H9 (cell line): ENCODE data around the gene DNAI4. TPM values are rescaled to one million over a fixed set of nuclear protein-coding genes. Genes with fewer than 3 reads are reported as not detected.

Source experiments
- DNase-seq: peaks from one replicate; pipeline ENCODE4 v3.0.0-alpha.2; 2017
- H2AFZ ChIP-seq: one replicate; pipeline ENCODE4 v1.6.1; 2013; ENCODE audit warnings: mild to moderate bottlenecking, low read length, control low read depth, moderate library complexity
- H2AK5ac ChIP-seq: 2 replicates; pipeline ENCODE4 v1.6.1; 2013; ENCODE audit warnings: low read length, control low read depth, mixed read lengths; ENCODE audit not compliant: insufficient read length
- H2BK120ac ChIP-seq: one replicate; pipeline ENCODE4 v1.6.1; 2013; ENCODE audit warnings: low read depth, mild to moderate bottlenecking, low read length, control low read depth, inconsistent platforms; ENCODE audit not compliant: poor library complexity, severe bottlenecking
- H2BK12ac ChIP-seq: 2 replicates; pipeline ENCODE4 v1.6.1; 2013; ENCODE audit warnings: low read length, control low read depth, mixed read lengths, low read depth; ENCODE audit not compliant: insufficient read length
- H2BK15ac ChIP-seq: 2 replicates; pipeline ENCODE4 v1.6.1; 2013; ENCODE audit warnings: low read depth, low read length, control low read depth
- H2BK20ac ChIP-seq: one replicate; pipeline ENCODE4 v1.6.1; 2013; ENCODE audit warnings: low read depth, mild to moderate bottlenecking, low read length, control low read depth, inconsistent platforms; ENCODE audit not compliant: poor library complexity, severe bottlenecking
- H2BK5ac ChIP-seq: 2 replicates; pipeline ENCODE4 v1.6.1; 2013; ENCODE audit warnings: low read length, control low read depth, mixed read lengths; ENCODE audit not compliant: insufficient read length
- H3K14ac ChIP-seq: 2 replicates; pipeline ENCODE4 v1.6.1; 2013; ENCODE audit warnings: low read length, control low read depth; ENCODE audit not compliant: insufficient read depth
- H3K18ac ChIP-seq: 2 replicates; pipeline ENCODE4 v1.6.1; 2013; ENCODE audit warnings: low read depth, mild to moderate bottlenecking, mixed read lengths, low read length, control low read depth; ENCODE audit not compliant: insufficient read length
- H3K23ac ChIP-seq: 2 replicates; pipeline ENCODE4 v1.6.1; 2013; ENCODE audit warnings: low read length, control low read depth, mixed read lengths, low read depth; ENCODE audit not compliant: insufficient read length
- H3K23me2 ChIP-seq: 2 replicates; pipeline ENCODE4 v1.6.1; 2013; ENCODE audit warnings: low read depth, mild to moderate bottlenecking, mixed read lengths, low read length, control low read depth; ENCODE audit not compliant: insufficient read length, poor library complexity, severe bottlenecking
- H3K27ac ChIP-seq: 2 replicates; pipeline ENCODE4 v1.5.1; 2013; ENCODE audit warnings: low read length, control low read depth, mixed read lengths, low read depth; ENCODE audit not compliant: insufficient read length
- H3K27me3 ChIP-seq: 2 replicates; pipeline ENCODE4 v1.6.1; 2013; ENCODE audit warnings: low read length, control low read depth, inconsistent platforms; ENCODE audit not compliant: insufficient read depth
- H3K4ac ChIP-seq: 2 replicates; pipeline ENCODE4 v1.6.1; 2013; ENCODE audit warnings: low read depth, mild to moderate bottlenecking, control low read depth, inconsistent platforms, low read length, moderate library complexity
- H3K4me1 ChIP-seq: 2 replicates; pipeline ENCODE4 v1.6.1; 2013; ENCODE audit warnings: low read length, control low read depth, inconsistent platforms; ENCODE audit not compliant: insufficient read depth
- H3K4me2 ChIP-seq: 2 replicates; pipeline ENCODE4 v1.6.1; 2013; ENCODE audit warnings: low read length, control low read depth, mixed read lengths; ENCODE audit not compliant: insufficient read length, insufficient read depth
- H3K56ac ChIP-seq: 2 replicates; pipeline ENCODE4 v1.6.1; 2013; ENCODE audit warnings: low read depth, mild to moderate bottlenecking, mixed read lengths, low read length, control low read depth; ENCODE audit not compliant: insufficient read length
- H3K79me1 ChIP-seq: 2 replicates; pipeline ENCODE4 v1.6.1; 2013; ENCODE audit warnings: low read depth, mild to moderate bottlenecking, moderate library complexity, low read length, control low read depth, inconsistent platforms; ENCODE audit not compliant: insufficient read depth, poor library complexity, severe bottlenecking
- H3K79me2 ChIP-seq: 2 replicates; pipeline ENCODE4 v1.6.1; 2013; ENCODE audit warnings: low read length, control low read depth, inconsistent platforms; ENCODE audit not compliant: insufficient read depth
- H3K9ac ChIP-seq: 2 replicates; pipeline ENCODE4 v1.6.1; 2013; ENCODE audit warnings: low read length, control low read depth, mixed read lengths; ENCODE audit not compliant: insufficient read length; ENCODE audit errors: extremely low read depth
- H3K9me3 ChIP-seq: one replicate; pipeline ENCODE4 v1.6.1; 2013; ENCODE audit warnings: low read depth, low read length, inconsistent platforms; ENCODE audit not compliant: control insufficient read depth
- H3T11ph ChIP-seq: one replicate; pipeline ENCODE4 v1.6.1; 2013; ENCODE audit warnings: mild to moderate bottlenecking, low read length, control low read depth, inconsistent platforms
- H4K20me1 ChIP-seq: one replicate; pipeline ENCODE4 v1.6.1; 2013; ENCODE audit not compliant: control insufficient read depth, insufficient read length, insufficient read depth
- H4K5ac ChIP-seq: 2 replicates; pipeline ENCODE4 v1.6.1; 2013; ENCODE audit warnings: low read depth, mild to moderate bottlenecking, mixed read lengths, low read length, control low read depth; ENCODE audit not compliant: insufficient read length
- H4K8ac ChIP-seq: replicated peaks from 2 replicates; pipeline ENCODE4 v1.6.1; 2013; ENCODE audit warnings: low read length, control low read depth, mixed read lengths, low read depth; ENCODE audit not compliant: insufficient read length
- H4K91ac ChIP-seq: 2 replicates; pipeline ENCODE4 v1.6.1; 2013; ENCODE audit warnings: low read depth, mild to moderate bottlenecking, moderate library complexity, mixed read lengths, low read length, control low read depth; ENCODE audit not compliant: insufficient read length
- H3K27ac Mint-ChIP-seq, 3 experiments: 2 replicates in 2 of 3; 3 replicates in 1 of 3; pipeline ENCODE4 v1.8.0; 2020 to 2021; ENCODE audit warnings: mixed read lengths in 3 of 3, mild to moderate bottlenecking in 1 of 3, moderate library complexity in 1 of 3
- H3K27me3 Mint-ChIP-seq: 2 replicates; pipeline ENCODE4 v1.8.0; 2021; ENCODE audit warnings: low read depth, mild to moderate bottlenecking, moderate library complexity, mixed read lengths
- H3K36me3 Mint-ChIP-seq, 3 experiments: 2 replicates in 2 of 3; 3 replicates in 1 of 3; pipeline ENCODE4 v1.8.0; 2020 to 2021; ENCODE audit warnings: low read depth in 3 of 3, mixed read lengths in 3 of 3; ENCODE audit not compliant: insufficient read depth in 1 of 3
- H3K4me1 Mint-ChIP-seq, 2 experiments: 2 replicates each; pipeline ENCODE4 v1.8.0; 2020; ENCODE audit warnings: mixed read lengths in 2 of 2
- H3K4me3 Mint-ChIP-seq, 2 experiments: 2 replicates in 1 of 2; 3 replicates in 1 of 2; pipeline ENCODE4 v1.8.0; 2020 to 2021; ENCODE audit warnings: mild to moderate bottlenecking in 2 of 2, mixed read lengths in 2 of 2, moderate library complexity in 1 of 2
- H3K9me3 Mint-ChIP-seq, 2 experiments: 2 replicates in 1 of 2; 3 replicates in 1 of 2; pipeline ENCODE4 v1.8.0; 2020; ENCODE audit warnings: mild to moderate bottlenecking in 2 of 2, mixed read lengths in 2 of 2, moderate library complexity in 1 of 2
- WGBS: extraction: QIAGEN DNeasy Blood & Tissue Kit; methylation state at CpG from one replicate; pipeline ENCODE4 v1.1.7; 2013; ENCODE audit warnings: missing lambda C conversion rate, low lambda C conversion rate, mixed read lengths; ENCODE audit not compliant: insufficient read length; ENCODE audit errors: extremely low coverage; 5-methylcytosine and 5-hydroxymethylcytosine counted together
- total RNA-seq: library from RNA; stranded (reverse); gene quantifications from 2 replicates; pipeline ENCODE4 v1.2.1, GENCODE V29; 2021
- TF ChIP-seq, protein P1 (sequence below): fragments of 200-600 bp; sonication (generic); conservative IDR thresholded peaks from 3 replicates; pipeline ENCODE4 v1.8.0; 2021; ENCODE audit warnings: antibody characterized with exemption, mild to moderate bottlenecking

The DNAI4 gene
- total RNA-seq, 1 experiment from 2014 or later = 1.4 TPM

DNA sequence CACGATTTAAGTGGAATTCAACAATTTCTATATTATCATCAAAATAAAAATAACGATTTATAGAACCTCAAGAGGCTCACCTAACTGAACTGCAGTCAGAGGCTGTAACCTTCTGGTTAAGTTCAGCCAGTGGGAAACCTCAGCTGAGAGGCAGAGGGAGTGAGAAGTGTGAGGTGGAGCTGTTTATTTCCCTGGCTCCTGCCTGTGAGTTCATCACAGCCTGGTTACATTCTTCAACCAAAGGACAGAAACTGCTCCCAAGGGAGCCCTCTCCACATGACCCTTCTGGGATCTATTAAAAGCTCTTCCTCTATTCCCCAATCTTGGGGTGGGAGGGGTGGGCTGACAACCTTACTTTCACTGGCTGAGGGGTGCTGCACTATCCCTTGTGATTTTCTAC is 150.2 kb downstream of the DNAI4 start:
- no peak overlapping the region for H3K18ac ChIP-seq
- no peak overlapping the region for H2AFZ ChIP-seq
- Mint-ChIP-seq H3K27me3 (no peaks in the 10 kb centered on the region), H3K4me1 (peaks cover 5 to 11% of the 10 kb centered on the region in 2 experiments), H3K4me3 (no peak overlapping the region), H3K36me3 (peaks cover under 1 to 3% (median 2%) of the 10 kb centered on the region in 3 experiments; a peak in 4 of 7 replicates), H3K9me3 (peaks cover 3% of the 10 kb centered on the region in 2 experiments), H3K27ac (no peak overlapping the region)
- no peak overlapping the region for H3K14ac ChIP-seq
- no peak overlapping the region for H3K56ac ChIP-seq
- H3T11ph ChIP-seq = no peak overlapping the region
- no peak overlapping the region for H4K91ac ChIP-seq
- H2AK5ac ChIP-seq = no peak overlapping the region
- H3K27me3 ChIP-seq = no peaks in the 10 kb centered on the region
- no peaks in the 10 kb centered on the region for H3K9me3 ChIP-seq
- no peaks in the 10 kb centered on the region for H3K79me2 ChIP-seq
- no peak overlapping the region for H2BK5ac ChIP-seq
- no peak overlapping the region for H4K8ac ChIP-seq
- WGBS = no CpG with 5 or more reads among the region's 2 CpGs
- H3K9ac ChIP-seq = no peak overlapping the region
- H3K4me1 ChIP-seq = no peaks in the 10 kb centered on the region
- H3K23me2 ChIP-seq = no peaks in the 10 kb centered on the region
- no peak overlapping the region for H3K23ac ChIP-seq
- H2BK15ac ChIP-seq = no peak overlapping the region
- no peaks in the 10 kb centered on the region for H3K79me1 ChIP-seq
- TF ChIP-seq, protein P1, sequence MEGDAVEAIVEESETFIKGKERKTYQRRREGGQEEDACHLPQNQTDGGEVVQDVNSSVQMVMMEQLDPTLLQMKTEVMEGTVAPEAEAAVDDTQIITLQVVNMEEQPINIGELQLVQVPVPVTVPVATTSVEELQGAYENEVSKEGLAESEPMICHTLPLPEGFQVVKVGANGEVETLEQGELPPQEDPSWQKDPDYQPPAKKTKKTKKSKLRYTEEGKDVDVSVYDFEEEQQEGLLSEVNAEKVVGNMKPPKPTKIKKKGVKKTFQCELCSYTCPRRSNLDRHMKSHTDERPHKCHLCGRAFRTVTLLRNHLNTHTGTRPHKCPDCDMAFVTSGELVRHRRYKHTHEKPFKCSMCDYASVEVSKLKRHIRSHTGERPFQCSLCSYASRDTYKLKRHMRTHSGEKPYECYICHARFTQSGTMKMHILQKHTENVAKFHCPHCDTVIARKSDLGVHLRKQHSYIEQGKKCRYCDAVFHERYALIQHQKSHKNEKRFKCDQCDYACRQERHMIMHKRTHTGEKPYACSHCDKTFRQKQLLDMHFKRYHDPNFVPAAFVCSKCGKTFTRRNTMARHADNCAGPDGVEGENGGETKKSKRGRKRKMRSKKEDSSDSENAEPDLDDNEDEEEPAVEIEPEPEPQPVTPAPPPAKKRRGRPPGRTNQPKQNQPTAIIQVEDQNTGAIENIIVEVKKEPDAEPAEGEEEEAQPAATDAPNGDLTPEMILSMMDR = no peak
- H3K4ac ChIP-seq = no peak overlapping the region
- no peak overlapping the region for H3K27ac ChIP-seq
- no peak for DNase-seq
- no peak overlapping the region for H3K4me2 ChIP-seq
- no peaks in the 10 kb centered on the region for H4K20me1 ChIP-seq
- H2BK120ac ChIP-seq = no peak overlapping the region
- no peak overlapping the region for H2BK20ac ChIP-seq
- H2BK12ac ChIP-seq = no peak overlapping the region
- no peak overlapping the region for H4K5ac ChIP-seq
